Endothelial cell of umbilical vein (primary cell): Measurements from ENCODE around the gene COX6B1.
A peak's percentile ranks its signal among the peaks of the same experiment; 100 is the strongest.

Experiments used
- CTCF ChIP-seq, 2 donors: IDR thresholded peaks; 1 replicate in 1 of 2; 2 replicates in 1 of 2; pipeline ENCODE4 v1.5.1; 2011; ENCODE audit warnings: low read length in 2 of 2, mild to moderate bottlenecking in 2 of 2, moderate library complexity in 2 of 2, control low read depth in 1 of 2, inconsistent platforms in 1 of 2, low read depth in 1 of 2; ENCODE audit not compliant: insufficient read depth in 1 of 2; ENCODE audit errors: extremely low read depth in 1 of 2
- EZH2 ChIP-seq: IDR thresholded peaks from 2 replicates; pipeline ENCODE4 v1.6.1; 2012; ENCODE audit warnings: borderline replicate concordance, low read depth, mild to moderate bottlenecking, moderate library complexity, low read length, inconsistent platforms; ENCODE audit not compliant: severe bottlenecking
- FOS ChIP-seq: IDR thresholded peaks from 2 replicates; pipeline ENCODE4 v1.6.1; 2011; ENCODE audit warnings: mild to moderate bottlenecking, low read length, moderate library complexity, borderline replicate concordance; ENCODE audit not compliant: insufficient read depth
- GATA2 ChIP-seq: IDR thresholded peaks from 2 replicates; pipeline ENCODE4 v1.7.0; 2011; ENCODE audit warnings: low read depth, mild to moderate bottlenecking, moderate library complexity, mixed read lengths, low read length; ENCODE audit not compliant: insufficient read length, insufficient read depth
- JUN ChIP-seq: IDR thresholded peaks from 2 replicates; pipeline ENCODE4 v1.6.1; 2011; ENCODE audit warnings: borderline replicate concordance, low read depth; ENCODE audit not compliant: insufficient read length, insufficient read depth
- MYC ChIP-seq: IDR thresholded peaks from one replicate; pipeline ENCODE4 v1.6.1; 2011; ENCODE audit warnings: mild to moderate bottlenecking, low read depth, low read length
- POLR2A ChIP-seq: IDR thresholded peaks from 2 replicates; pipeline ENCODE4 v1.6.1; 2012; ENCODE audit warnings: low read depth, mild to moderate bottlenecking, control low read depth, low read length
- POLR2AphosphoS5 ChIP-seq: IDR thresholded peaks from 2 replicates; pipeline ENCODE4 v1.6.1; 2012; ENCODE audit warnings: low read depth, mild to moderate bottlenecking, control low read depth, low read length, moderate library complexity; ENCODE audit not compliant: insufficient read depth
- TF ChIP-seq, protein P1 (sequence below): IDR thresholded peaks from 2 replicates; pipeline ENCODE4 v1.6.1; 2011; ENCODE audit not compliant: insufficient read depth, insufficient read length

GRCh38 chr19:35612559-35613321, 35.4 kb upstream of the COX6B1 start, which contains the start of gene HAUS5:
- peak; percentile 65 for TF ChIP-seq POLR2A
- TF ChIP-seq, protein P1, sequence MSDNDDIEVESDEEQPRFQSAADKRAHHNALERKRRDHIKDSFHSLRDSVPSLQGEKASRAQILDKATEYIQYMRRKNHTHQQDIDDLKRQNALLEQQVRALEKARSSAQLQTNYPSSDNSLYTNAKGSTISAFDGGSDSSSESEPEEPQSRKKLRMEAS: peak; percentile 39
- no peak for TF ChIP-seq POLR2AphosphoS5
- no peak for TF ChIP-seq MYC
- no peak for TF ChIP-seq CTCF (IDR thresholded peaks at IDR 0.05; ENCODE audit: extremely low read depth in 1 of 2, insufficient read depth in 1 of 2, low read depth in 1 of 2, low read length in 2 of 2)
- no peak for TF ChIP-seq EZH2
- peak; percentile 90 for TF ChIP-seq JUN
- no peak for TF ChIP-seq GATA2
- no peak for TF ChIP-seq FOS
